HG02642 (cell line): ENCODE results near the gene SEMA4C.

Experiments
- ATAC-seq: cut with Tn5 transposase; IDR thresholded peaks from one replicate; pipeline ENCODE4 v1.9.1; 2021; ENCODE audit warnings: mild to moderate bottlenecking; ENCODE audit not compliant: unreplicated experiment, poor library complexity

SEMA4C gene

GRCh38 chr2:96883306-96883705 lies 13.4 kb upstream of the SEMA4C start:
- ATAC-seq: no peak

- no peak for ATAC-seq
These were observed 13.0 kb upstream of the SEMA4C start for GRCh38 chr2:96882906-96883305.

- no peak for ATAC-seq
These were observed 12.3 kb upstream of the SEMA4C start for GRCh38 chr2:96882230-96882629.

GRCh38 chr2:96881349-96882195 lies 11.7 kb upstream of the SEMA4C start:
- no peak for ATAC-seq

GRCh38 chr2:96880891-96881273 lies 11.0 kb upstream of the SEMA4C start:
- no peak for ATAC-seq

GRCh38 chr2:96879545-96880040 lies 9.7 kb upstream of the SEMA4C start:
- ATAC-seq: no peak

GRCh38 chr2:96878796-96879544 lies 9.1 kb upstream of the SEMA4C start:
- ATAC-seq: no peak

- no peak for ATAC-seq
These were observed 8.3 kb upstream of the SEMA4C start for GRCh38 chr2:96878171-96878570.

- no peak for ATAC-seq
These were observed 7.8 kb upstream of the SEMA4C start for GRCh38 chr2:96877631-96878092.

- no peak for ATAC-seq
These were observed 7.2 kb upstream of the SEMA4C start for GRCh38 chr2:96877042-96877451.

GRCh38 chr2:96876269-96877041 lies 6.6 kb upstream of the SEMA4C start:
- ATAC-seq: no peak

GRCh38 chr2:96875498-96876268 lies 5.8 kb upstream of the SEMA4C start:
- ATAC-seq: no peak

GRCh38 chr2:96874198-96874831 lies 4.4 kb upstream of the SEMA4C start:
- peak; percentile 48 for ATAC-seq

- no peak for ATAC-seq
These were observed 3.8 kb upstream of the SEMA4C start for GRCh38 chr2:96873651-96874096.

GRCh38 chr2:96872591-96873349 lies 2.9 kb upstream of the SEMA4C start:
- ATAC-seq: no peak

GRCh38 chr2:96870626-96871255 lies 861 bp upstream of the SEMA4C start:
- no peak for ATAC-seq

GRCh38 chr2:96869281-96869821 lies 529 bp downstream of the SEMA4C start:
- peak; percentile 16 for ATAC-seq
